Neuronal stem cell (in vitro differentiated cells): ENCODE data around the gene MIOS.

ENCODE experiments used
- DNase-seq: peaks from one replicate; pipeline ENCODE4 v3.0.0-alpha.2; 2013; ENCODE audit warnings: low spot score
- H2AFZ ChIP-seq: one replicate; pipeline ENCODE4 v1.6.1; 2013; ENCODE audit warnings: mild to moderate bottlenecking, low read length, inconsistent platforms
- H2AK5ac ChIP-seq: 2 replicates; pipeline ENCODE4 v1.6.1; 2013; ENCODE audit warnings: low read depth, mild to moderate bottlenecking, inconsistent platforms, low read length, moderate library complexity, mixed read lengths
- H2BK120ac ChIP-seq: 2 replicates; pipeline ENCODE4 v1.6.1; 2013; ENCODE audit warnings: low read depth, mild to moderate bottlenecking, inconsistent platforms, low read length, moderate library complexity, mixed read lengths
- H2BK12ac ChIP-seq: one replicate; pipeline ENCODE4 v1.6.1; 2013; ENCODE audit warnings: low read length, inconsistent platforms
- H2BK15ac ChIP-seq: 2 replicates; pipeline ENCODE4 v1.6.1; 2013; ENCODE audit warnings: mild to moderate bottlenecking, low read length, inconsistent platforms, mixed read lengths
- H2BK5ac ChIP-seq: one replicate; pipeline ENCODE4 v1.6.1; 2013; ENCODE audit warnings: inconsistent platforms, mild to moderate bottlenecking, low read length, moderate library complexity
- H3K14ac ChIP-seq: one replicate; pipeline ENCODE4 v1.6.1; 2013; ENCODE audit warnings: low read length, inconsistent platforms
- H3K18ac ChIP-seq: 2 replicates; pipeline ENCODE4 v1.6.1; 2013; ENCODE audit warnings: low read length, inconsistent platforms
- H3K23ac ChIP-seq: 2 replicates; pipeline ENCODE4 v1.6.1; 2013; ENCODE audit warnings: low read depth, mild to moderate bottlenecking, mixed read lengths, low read length, inconsistent platforms; ENCODE audit not compliant: poor library complexity
- H3K27ac ChIP-seq: replicated peaks from 3 replicates; pipeline ENCODE4 v1.5.1; 2013; ENCODE audit warnings: low read length, inconsistent platforms
- H3K27me3 ChIP-seq, 3 experiments: 2 replicates each; pipeline ENCODE4 v1.6.1; 2013; ENCODE audit warnings: low read length in 3 of 3, mild to moderate bottlenecking in 2 of 3, inconsistent platforms in 1 of 3, low read depth in 1 of 3, mixed read lengths in 1 of 3, moderate library complexity in 1 of 3; ENCODE audit not compliant: control insufficient read depth in 3 of 3, insufficient read depth in 3 of 3
- H3K36me3 ChIP-seq, 2 donors: replicated peaks in 1 of 2; 2 replicates each; pipeline ENCODE4 v1.6.1; 2013; ENCODE audit warnings: low read length in 2 of 2; ENCODE audit not compliant: control insufficient read depth in 2 of 2, insufficient read depth in 2 of 2
- H3K4ac ChIP-seq: 2 replicates; pipeline ENCODE4 v1.6.1; 2013; ENCODE audit warnings: inconsistent platforms, mild to moderate bottlenecking, low read length, moderate library complexity
- H3K4me1 ChIP-seq, 2 donors: 1 replicate in 1 of 2; 2 replicates in 1 of 2; pipeline ENCODE4 v1.6.1; 2013; ENCODE audit warnings: low read length in 2 of 2, low read depth in 1 of 2; ENCODE audit not compliant: control insufficient read depth in 2 of 2, insufficient read depth in 1 of 2
- H3K4me2 ChIP-seq: one replicate; pipeline ENCODE4 v1.6.1; 2013; ENCODE audit warnings: mild to moderate bottlenecking, low read length, inconsistent platforms; ENCODE audit not compliant: insufficient read depth, poor library complexity, severe bottlenecking
- H3K4me3 ChIP-seq, 2 donors: 2 replicates each; pipeline ENCODE4 v1.5.1; 2013; ENCODE audit warnings: low read length in 2 of 2, mild to moderate bottlenecking in 2 of 2, inconsistent platforms in 1 of 2, moderate library complexity in 1 of 2
- H3K79me1 ChIP-seq: one replicate; pipeline ENCODE4 v1.6.1; 2013; ENCODE audit warnings: low read depth, mild to moderate bottlenecking, inconsistent platforms, low read length, moderate library complexity
- H3K9ac ChIP-seq: one replicate; pipeline ENCODE4 v1.6.1; 2013; ENCODE audit warnings: mild to moderate bottlenecking, low read depth, low read length, inconsistent platforms; ENCODE audit not compliant: poor library complexity
- H3K9me3 ChIP-seq, 2 donors: replicated peaks in 1 of 2; 2 replicates each; pipeline versions ENCODE3 to v1.6.1; 2013; ENCODE audit warnings: low read length in 2 of 2, mild to moderate bottlenecking in 2 of 2, inconsistent platforms in 1 of 2, low read depth in 1 of 2, mixed read lengths in 1 of 2, moderate library complexity in 1 of 2; ENCODE audit not compliant: control insufficient read depth in 2 of 2, insufficient read depth in 1 of 2
- H4K8ac ChIP-seq: one replicate; pipeline ENCODE4 v1.6.1; 2013; ENCODE audit warnings: low read depth, mild to moderate bottlenecking, inconsistent platforms, low read length, moderate library complexity
- H4K91ac ChIP-seq: one replicate; pipeline ENCODE4 v1.6.1; 2013; ENCODE audit warnings: low read length, low read depth, mild to moderate bottlenecking, inconsistent platforms; ENCODE audit not compliant: poor library complexity
- WGBS, 2 donors: extraction: QIAGEN DNeasy Blood & Tissue Kit; methylation state at CpG; one replicate each; pipeline ENCODE4 v1.1.7; 2013; ENCODE audit warnings: missing lambda C conversion rate in 2 of 2, mixed read lengths in 1 of 2; ENCODE audit not compliant: insufficient read length in 2 of 2, insufficient replicate concordance in 1 of 2; ENCODE audit errors: extremely low coverage in 2 of 2; 5-methylcytosine and 5-hydroxymethylcytosine counted together

The MIOS gene

GRCh38 chr7:7647495-7648036 is 80.9 kb downstream of the MIOS start:
- no peak overlapping the region for H2BK120ac ChIP-seq
- H3K27ac ChIP-seq = no peak overlapping the region

GRCh38 chr7:7650682-7651206 is 84.1 kb downstream of the MIOS start:
- Histone ChIP-seq H3K79me1 (peaks cover 2% of the 10 kb centered on the region), H3K36me3 (no peaks in the 10 kb centered on the region), H3K9ac (no peak overlapping the region), H3K23ac (no peak overlapping the region), H3K18ac (no peak overlapping the region), H4K8ac (no peak overlapping the region), H3K4me2 (no peak overlapping the region), H2BK5ac (no peak overlapping the region), H3K27ac (no peak overlapping the region), H3K14ac (no peak overlapping the region), H2BK120ac (no peak overlapping the region), H4K91ac (no peak overlapping the region), H2AK5ac (no peak overlapping the region), H3K4me3 (no peak overlapping the region), H3K4ac (no peak overlapping the region), H3K27me3 (no peaks in the 10 kb centered on the region), H2AFZ (no peak overlapping the region), H3K9me3 (peaks cover 0 to 2% of the 10 kb centered on the region in 2 donors), H2BK12ac (no peak overlapping the region), H3K4me1 (peaks cover 0 to 2% of the 10 kb centered on the region in 2 donors), H2BK15ac (no peak overlapping the region)
- WGBS, 2 donors = no CpG with 5 or more reads among the region's 2 CpGs
- DNase-seq = no peak

More at GRCh38 chr7:7647495-7648036, 80.9 kb downstream of the MIOS start:
- no CpG with 5 or more reads among the region's 6 CpGs for WGBS, 2 donors
- H3K18ac ChIP-seq = no peak overlapping the region
- no peak overlapping the region for H2BK5ac ChIP-seq
- H3K36me3 ChIP-seq = no peaks in the 10 kb centered on the region
- H3K4me1 ChIP-seq = peaks cover 0 to 2% of the 10 kb centered on the region in 2 donors
- no peaks in the 10 kb centered on the region for H3K27me3 ChIP-seq
- no peak overlapping the region for H3K14ac ChIP-seq
- H2BK12ac ChIP-seq = no peak overlapping the region
- no peak overlapping the region for H3K4me3 ChIP-seq
- no peak overlapping the region for H2AFZ ChIP-seq
- DNase-seq = no peak
- no peak overlapping the region for H3K23ac ChIP-seq
- H2BK15ac ChIP-seq = no peak overlapping the region
- H3K4me2 ChIP-seq = no peak overlapping the region
- H3K4ac ChIP-seq = no peak overlapping the region
- H4K91ac ChIP-seq = no peak overlapping the region
- H3K9ac ChIP-seq = no peak overlapping the region
- peaks cover 0 to 2% of the 10 kb centered on the region in 2 donors for H3K9me3 ChIP-seq
- H3K79me1 ChIP-seq = peaks cover 3% of the 10 kb centered on the region
- H2AK5ac ChIP-seq = no peak overlapping the region
- no peak overlapping the region for H4K8ac ChIP-seq

DNA sequence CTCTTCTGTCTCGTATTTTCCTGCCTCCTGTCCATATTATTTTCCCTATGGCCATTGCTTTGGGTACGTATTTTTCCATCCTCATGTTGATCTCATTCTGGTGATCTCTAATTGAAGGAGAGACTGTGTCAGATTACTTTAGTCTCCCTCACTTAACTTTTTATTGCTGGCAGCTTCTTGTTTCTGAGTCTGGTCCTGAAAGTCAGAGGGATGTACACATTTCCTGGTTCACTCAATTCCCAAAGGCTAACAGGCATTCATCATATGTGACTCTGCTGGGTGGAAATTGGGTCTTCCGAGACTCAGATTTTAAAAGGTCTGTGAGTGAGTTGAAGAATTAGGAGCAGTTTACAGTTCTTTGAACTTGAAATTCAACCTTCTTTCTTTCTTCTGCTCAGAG is 84.8 kb downstream of the MIOS start:
- Histone ChIP-seq H2BK15ac (no peak overlapping the region), H3K14ac (no peak overlapping the region), H2BK12ac (no peak overlapping the region), H4K91ac (no peak overlapping the region), H2BK120ac (no peak overlapping the region), H4K8ac (no peak overlapping the region), H3K27me3 (no peaks in the 10 kb centered on the region), H3K23ac (no peak overlapping the region), H3K9me3 (no peaks in the 10 kb centered on the region), H3K9ac (no peak overlapping the region), H3K79me1 (peaks cover 2% of the 10 kb centered on the region), H3K36me3 (no peaks in the 10 kb centered on the region), H3K4ac (no peak overlapping the region), H2AFZ (no peak overlapping the region), H2AK5ac (no peak overlapping the region), H2BK5ac (no peak overlapping the region), H3K27ac (no peak overlapping the region), H3K18ac (no peak overlapping the region), H3K4me1 (peaks cover 0 to 2% of the 10 kb centered on the region in 2 donors), H3K4me2 (no peak overlapping the region), H3K4me3 (no peak overlapping the region)
- no peak for DNase-seq
- WGBS, 2 donors = no CpG with 5 or more reads among the region's 3 CpGs

GRCh38 chr7:7652798-7653540 is 86.3 kb downstream of the MIOS start:
- Histone ChIP-seq H3K4me2 (no peak overlapping the region), H3K4me3 (no peak overlapping the region), H2AFZ (no peak overlapping the region), H4K8ac (no peak overlapping the region), H3K9me3 (no peaks in the 10 kb centered on the region), H3K9ac (no peak overlapping the region), H3K4me1 (peaks cover 0 to 2% of the 10 kb centered on the region in 2 donors), H3K36me3 (no peaks in the 10 kb centered on the region), H3K27ac (no peak overlapping the region), H3K4ac (no peak overlapping the region), H2BK15ac (no peak overlapping the region), H3K79me1 (no peaks in the 10 kb centered on the region), H2BK12ac (no peak overlapping the region), H4K91ac (no peak overlapping the region), H3K27me3 (no peaks in the 10 kb centered on the region), H3K23ac (no peak overlapping the region), H3K18ac (no peak overlapping the region), H2AK5ac (no peak overlapping the region), H2BK5ac (no peak overlapping the region), H2BK120ac (no peak overlapping the region), H3K14ac (no peak overlapping the region)
- DNase-seq = no peak
- no CpG with 5 or more reads among the region's 1 CpG for whole genome bisulfite sequencing, 2 donors
